Activated T-helper 17 cell treated with anti-CD3 and anti-CD28 coated beads, Interleukin-2, amount 50 U/mL, for 72 hours (primary cell): Measurements from ENCODE around the gene CFAP46. TPM values are rescaled to one million over a fixed set of nuclear protein-coding genes. Genes with fewer than 3 reads are reported as not detected.
"Not testable (repeated sequence)": the region's sequence is repeated elsewhere in the genome, so short reads cannot be mapped to it uniquely, and the experiment has no call there.

Experiments
- ATAC-seq: fragments of 150-1000 bp; cut with Tn5 transposase; replicated peaks from 2 replicates; pipeline ENCODE4 v1.10.0; 2021; ENCODE audit warnings: mild to moderate bottlenecking, moderate library complexity
- H3K27ac Mint-ChIP-seq: one replicate; pipeline ENCODE4 v1.8.0; 2022; ENCODE audit warnings: mixed read lengths
- H3K27me3 Mint-ChIP-seq: one replicate; pipeline ENCODE4 v1.8.0; 2022; ENCODE audit warnings: mixed read lengths
- H3K36me3 Mint-ChIP-seq: one replicate; pipeline ENCODE4 v1.8.0; 2022; ENCODE audit warnings: low read depth, mild to moderate bottlenecking, mixed read lengths
- H3K4me1 Mint-ChIP-seq: one replicate; pipeline ENCODE4 v1.8.0; 2022; ENCODE audit warnings: mixed read lengths
- H3K4me3 Mint-ChIP-seq: one replicate; pipeline ENCODE4 v1.8.0; 2022; ENCODE audit warnings: mild to moderate bottlenecking, mixed read lengths
- H3K9me3 Mint-ChIP-seq: one replicate; pipeline ENCODE4 v1.8.0; 2022; ENCODE audit warnings: mixed read lengths
- total RNA-seq, 2 donors: library from RNA; stranded (reverse); gene quantifications; one replicate each; pipeline ENCODE4 v1.2.3, GENCODE V29; 2022

CFAP46 gene
- total RNA-seq, 2 donors from 2014 or later, result not detected

DNA sequence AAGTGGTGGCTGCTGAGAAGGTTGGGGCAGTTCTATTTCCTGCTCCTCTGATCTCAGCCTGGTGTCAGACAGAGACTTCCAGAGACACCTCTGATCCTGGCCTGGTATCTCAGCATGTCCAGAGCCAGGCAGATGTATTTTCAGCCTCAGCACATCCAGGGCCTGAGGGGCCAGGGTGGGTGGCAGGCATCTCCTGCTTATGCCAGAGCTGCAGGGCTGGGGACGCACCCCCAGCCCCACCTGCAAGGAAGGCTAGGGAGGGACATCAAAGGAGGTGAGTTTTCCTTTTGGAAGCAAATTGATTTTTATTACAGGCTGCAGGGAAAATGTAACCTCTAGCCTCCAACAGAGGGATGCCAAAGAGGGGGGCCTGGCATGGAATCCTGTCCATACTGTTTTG, 36.7 kb downstream of the CFAP46 start:
- Mint-ChIP-seq H3K9me3 (no peaks in the 10 kb centered on the region), H3K4me3 (no peak overlapping the region), H3K27ac (no peak overlapping the region), H3K27me3 (peaks cover 20% of the 10 kb centered on the region), H3K4me1 (peaks cover 9% of the 10 kb centered on the region), H3K36me3 (no peaks in the 10 kb centered on the region)
- no peak for ATAC-seq

DNA sequence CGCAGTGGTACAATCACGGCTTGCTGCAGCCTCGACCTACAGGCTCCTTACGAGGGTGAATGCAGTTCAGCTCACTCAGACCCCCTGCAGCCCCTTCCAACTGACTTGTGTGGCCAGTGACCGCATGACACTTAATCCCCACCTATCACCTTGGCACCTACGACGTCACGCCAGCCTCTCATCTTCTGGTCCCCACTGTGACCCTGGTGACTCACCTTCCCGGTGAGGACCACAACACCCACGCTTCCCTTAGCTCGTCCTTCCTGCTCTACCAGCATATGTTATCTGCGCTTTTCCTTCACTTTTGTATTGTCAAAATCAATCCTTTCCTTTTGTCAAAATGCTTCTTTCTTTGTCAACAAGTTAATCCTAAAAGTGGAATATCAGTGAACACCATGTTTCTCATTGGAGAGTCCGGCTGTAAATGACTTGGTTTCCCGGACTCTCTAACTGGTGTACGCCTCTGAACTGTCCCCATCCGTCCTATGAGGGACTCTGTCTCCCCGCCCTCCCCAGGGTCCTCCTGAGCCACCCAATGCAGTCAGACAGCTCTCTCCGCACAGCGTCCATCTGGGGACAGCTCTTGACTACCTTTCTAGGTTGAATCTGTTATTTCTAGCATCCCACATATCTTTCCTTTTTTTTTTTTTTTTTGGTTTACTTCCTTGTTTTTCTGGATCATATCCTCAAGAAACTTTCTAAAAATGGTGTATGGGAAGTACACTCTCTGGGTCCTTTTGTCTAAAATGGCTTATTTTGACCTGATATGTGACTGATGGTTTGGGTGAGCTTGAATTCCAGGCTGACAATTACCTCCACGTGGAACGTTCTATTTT, 37.3 kb downstream of the CFAP46 start:
- Mint-ChIP-seq H3K27ac (no peak overlapping the region), H3K4me1 (peaks cover 9% of the 10 kb centered on the region), H3K9me3 (no peaks in the 10 kb centered on the region), H3K4me3 (peak overlapping the region; percentile 30), H3K36me3 (no peaks in the 10 kb centered on the region), H3K27me3 (peaks cover 18% of the 10 kb centered on the region)
- ATAC-seq, result peak; percentile 95

DNA sequence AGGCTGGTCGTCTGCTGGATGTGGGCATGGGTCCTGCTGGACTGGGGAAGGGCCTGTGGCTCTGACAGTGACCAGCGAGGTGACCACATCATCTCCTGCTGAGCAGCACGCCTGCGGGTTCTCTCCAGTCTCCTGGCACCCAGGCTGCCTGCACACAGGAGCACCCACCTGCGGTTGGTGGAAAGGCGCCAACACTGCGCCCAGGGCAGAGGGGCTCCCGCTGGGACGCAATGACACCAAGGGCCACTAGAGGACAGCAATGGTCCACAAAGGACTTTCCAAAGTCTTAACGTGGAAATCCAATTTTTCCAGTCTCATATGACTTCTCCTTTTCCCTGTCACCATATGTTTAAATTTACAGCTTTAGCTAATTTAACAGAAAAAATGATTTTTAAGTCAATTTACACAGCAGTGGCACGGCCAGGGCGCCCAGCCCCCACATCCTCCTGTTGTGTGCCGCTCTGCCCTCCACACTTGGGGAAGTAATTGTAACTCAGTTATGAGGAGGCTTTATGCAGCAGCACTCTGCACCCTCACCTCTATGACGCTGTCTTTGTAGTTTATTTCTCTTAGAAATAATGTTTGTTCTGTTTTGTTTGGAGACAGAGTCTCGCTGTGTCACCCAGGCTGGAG, 38.1 kb downstream of the CFAP46 start:
- Mint-ChIP-seq H3K27ac (no peak overlapping the region), H3K4me3 (peak overlapping the region; percentile 30), H3K4me1 (peaks cover 9% of the 10 kb centered on the region), H3K9me3 (no peaks in the 10 kb centered on the region), H3K36me3 (no peaks in the 10 kb centered on the region), H3K27me3 (peaks cover 18% of the 10 kb centered on the region)
- peak; percentile 61 for ATAC-seq

DNA sequence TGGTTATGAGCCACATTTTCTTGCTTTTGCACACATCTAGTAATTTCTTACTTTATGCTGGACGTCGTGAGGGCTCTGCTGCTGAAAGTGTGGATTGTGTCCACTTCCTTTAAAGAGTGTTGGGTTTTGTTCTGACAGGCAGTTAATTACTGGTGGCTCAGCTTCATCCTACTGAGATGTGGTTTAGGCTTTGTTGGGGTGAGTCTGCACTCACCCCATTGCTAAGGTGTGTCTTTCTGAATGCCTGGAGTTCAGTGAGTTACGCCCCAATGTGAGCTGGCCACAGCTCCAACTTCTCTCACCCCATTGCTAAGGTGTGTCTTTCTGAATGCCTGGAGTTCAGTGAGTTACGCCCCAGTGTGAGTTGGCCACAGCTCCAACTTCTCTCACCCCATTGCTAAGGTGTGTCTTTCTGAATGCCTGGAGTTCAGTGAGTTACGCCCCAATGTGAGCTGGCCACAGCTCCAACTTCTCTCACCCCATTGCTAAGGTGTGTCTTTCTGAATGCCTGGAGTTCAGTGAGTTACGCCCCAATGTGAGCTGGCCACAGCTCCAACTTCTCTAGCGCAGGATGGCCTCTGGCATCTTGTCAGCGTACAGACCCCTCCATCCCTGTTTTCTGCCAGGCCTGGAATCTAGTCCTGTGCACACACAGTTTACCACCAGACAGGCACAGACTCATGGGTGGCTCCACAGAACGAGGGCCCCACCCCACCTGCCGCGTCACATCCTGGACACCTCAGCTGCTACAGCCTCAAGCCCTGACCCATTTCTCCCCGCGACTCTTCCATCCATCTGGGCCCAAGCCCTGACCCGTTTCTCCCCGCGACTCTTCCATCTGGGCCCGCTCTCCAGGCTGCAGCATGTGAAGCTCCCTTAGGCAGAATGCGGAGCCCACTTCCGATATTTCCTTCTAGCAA, 39.5 kb downstream of the CFAP46 start:
- H3K27ac Mint-ChIP-seq, H3K4me1 Mint-ChIP-seq, ATAC-seq, H3K4me3 Mint-ChIP-seq, H3K9me3 Mint-ChIP-seq, H3K36me3 Mint-ChIP-seq: not testable (repeated sequence)
- peaks cover 18% of the 10 kb centered on the region for H3K27me3 Mint-ChIP-seq

DNA sequence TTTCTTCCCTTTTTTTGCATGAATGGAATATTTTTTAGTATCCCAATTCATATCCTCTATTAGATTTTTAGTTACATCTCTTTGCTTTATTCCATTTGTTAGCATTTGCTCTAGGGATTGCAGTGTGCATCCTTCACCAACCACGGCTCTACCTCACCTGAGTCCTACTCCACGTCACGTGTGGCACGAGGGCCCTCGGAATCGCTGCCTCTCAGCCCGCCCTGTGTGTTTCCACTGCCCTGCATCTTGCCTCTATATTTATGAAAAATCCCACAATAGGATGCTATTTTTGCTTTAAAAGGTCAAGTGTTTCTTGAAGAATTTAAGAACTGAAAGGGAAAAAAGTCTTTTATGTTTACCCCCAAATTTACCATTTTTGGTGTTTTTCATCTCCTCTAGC, 41.0 kb downstream of the CFAP46 start:
- Mint-ChIP-seq H3K4me3 (no peak overlapping the region), H3K27ac (no peak overlapping the region), H3K9me3 (no peaks in the 10 kb centered on the region), H3K27me3 (peaks cover 18% of the 10 kb centered on the region), H3K36me3 (no peaks in the 10 kb centered on the region), H3K4me1 (peaks cover 9% of the 10 kb centered on the region)
- no peak for ATAC-seq

DNA sequence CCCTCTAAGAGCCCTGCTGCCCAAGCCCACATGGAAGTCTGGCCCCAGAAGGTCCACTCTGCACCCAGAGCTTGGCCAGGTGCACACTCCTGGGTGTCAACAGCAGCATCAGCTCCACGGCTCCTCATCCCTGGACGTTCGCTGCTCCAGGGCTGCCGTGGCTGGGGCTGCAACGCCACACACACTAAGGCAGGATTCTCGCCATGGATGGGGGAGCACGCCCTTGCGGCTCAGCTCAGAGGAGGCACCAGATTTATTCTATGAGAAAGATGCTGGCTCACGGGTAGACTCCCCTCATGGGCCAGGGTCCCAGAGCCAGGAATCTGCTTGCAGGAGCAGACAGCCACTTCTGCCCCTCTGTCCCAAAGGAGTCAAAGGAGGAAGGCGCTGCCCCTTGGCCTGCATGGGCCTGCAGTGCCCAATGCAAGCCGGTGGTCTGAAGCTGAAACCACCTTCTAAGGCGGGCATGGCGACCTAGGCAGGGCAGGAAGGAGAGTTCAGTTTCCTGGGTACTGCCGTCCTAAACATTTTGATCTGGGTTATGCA, 42.1 kb downstream of the CFAP46 start:
- H3K27ac Mint-ChIP-seq, result no peak overlapping the region
- H3K4me3 Mint-ChIP-seq, result no peak overlapping the region
- peaks cover 9% of the 10 kb centered on the region for H3K4me1 Mint-ChIP-seq
- H3K27me3 Mint-ChIP-seq, result peaks cover 18% of the 10 kb centered on the region
- ATAC-seq, result no peak
- no peaks in the 10 kb centered on the region for H3K36me3 Mint-ChIP-seq
- no peaks in the 10 kb centered on the region for H3K9me3 Mint-ChIP-seq

DNA sequence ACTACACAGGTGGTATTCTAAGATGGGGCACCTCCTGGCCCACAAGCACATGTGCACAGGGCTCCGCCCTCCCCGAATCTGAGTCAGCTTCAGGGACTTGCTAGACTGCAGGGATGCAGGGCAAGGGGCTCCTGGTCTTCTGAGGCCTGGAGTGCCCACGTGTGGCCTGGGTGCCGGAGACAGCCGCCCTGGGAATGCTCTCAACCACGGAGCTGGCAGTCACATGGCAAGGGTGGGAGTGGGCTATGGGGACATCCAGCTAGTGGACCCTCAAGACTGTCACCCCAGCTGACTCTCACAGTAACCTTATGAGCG, 42.7 kb downstream of the CFAP46 start:
- Mint-ChIP-seq H3K36me3 (no peaks in the 10 kb centered on the region), H3K27ac (no peak overlapping the region), H3K9me3 (no peaks in the 10 kb centered on the region), H3K4me3 (no peak overlapping the region), H3K27me3 (peaks cover 16% of the 10 kb centered on the region), H3K4me1 (peaks cover 4% of the 10 kb centered on the region)
- ATAC-seq, result no peak

DNA sequence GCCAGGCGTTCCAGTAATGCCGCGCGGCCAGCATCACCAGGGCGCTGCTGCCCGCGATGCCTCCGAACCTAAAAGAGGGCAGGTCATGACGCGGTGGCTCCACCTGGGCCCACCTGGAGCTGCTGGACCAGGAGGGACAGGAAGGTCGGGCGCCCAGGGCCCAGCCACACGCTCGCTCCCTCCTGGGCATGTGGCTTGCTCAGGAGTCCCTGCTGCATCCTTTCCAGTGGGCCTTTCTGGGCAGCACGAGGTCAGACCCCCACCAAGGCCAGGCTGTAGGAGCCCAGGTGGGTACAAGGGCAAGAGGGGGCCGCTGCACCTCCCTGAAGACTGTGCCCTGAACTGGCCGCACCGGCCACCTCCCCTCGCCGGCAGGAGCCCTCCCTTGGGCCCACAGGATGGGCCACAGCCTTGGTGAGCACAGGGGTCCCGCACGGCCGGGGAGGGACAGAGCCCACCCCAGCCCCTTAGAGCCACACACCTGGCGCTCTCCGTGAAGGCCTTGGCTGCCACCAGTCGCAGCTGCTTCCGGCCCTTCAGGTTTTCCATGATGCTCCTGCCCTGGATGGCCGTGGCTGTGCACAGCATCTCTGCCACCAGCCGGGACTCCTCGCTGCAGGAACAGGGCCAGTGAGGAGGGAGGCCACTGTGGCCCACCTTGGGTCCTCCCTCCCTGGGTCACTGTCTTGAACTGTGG, 43.2 kb downstream of the CFAP46 start:
- no peak for ATAC-seq
- no peaks in the 10 kb centered on the region for H3K9me3 Mint-ChIP-seq
- no peaks in the 10 kb centered on the region for H3K36me3 Mint-ChIP-seq
- no peak overlapping the region for H3K4me3 Mint-ChIP-seq
- H3K27me3 Mint-ChIP-seq, result peaks cover 19% of the 10 kb centered on the region
- H3K27ac Mint-ChIP-seq, result no peak overlapping the region
- H3K4me1 Mint-ChIP-seq, result no peaks in the 10 kb centered on the region

DNA sequence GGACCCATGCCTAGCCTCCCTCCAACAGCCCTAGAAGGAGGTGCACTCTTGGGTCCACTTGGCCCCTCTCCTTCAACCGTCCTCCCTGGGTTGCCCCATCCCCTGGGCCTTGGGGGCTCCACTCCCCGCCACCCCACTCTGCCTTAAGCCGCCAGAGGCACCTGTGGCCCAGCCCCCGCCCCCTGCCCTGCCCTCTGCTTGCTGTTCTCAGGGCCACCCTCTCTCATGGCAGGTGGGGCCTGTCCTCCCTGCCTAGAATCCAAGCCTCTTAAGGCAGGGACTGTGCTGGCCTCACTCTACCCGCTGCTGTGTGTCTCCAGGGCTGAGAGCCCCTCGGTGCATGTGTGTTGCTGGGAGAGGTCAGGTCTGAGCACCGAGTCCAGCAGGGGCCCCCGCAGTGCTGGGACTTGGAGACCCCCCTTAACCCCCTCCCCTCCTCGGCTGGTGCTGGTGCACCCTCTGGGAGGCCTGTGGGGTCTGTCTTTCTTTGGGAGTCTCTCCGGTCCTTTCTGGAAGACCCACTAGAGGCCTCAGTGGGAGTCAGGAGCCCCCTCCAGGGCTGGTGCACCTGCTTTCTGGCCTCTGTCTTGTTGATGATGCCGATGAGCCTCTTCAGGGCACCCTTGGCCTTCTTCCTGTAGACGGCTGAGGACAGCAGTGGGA, 43.8 kb downstream of the CFAP46 start:
- ATAC-seq, result no peak
- Mint-ChIP-seq H3K27me3 (peaks cover 25% of the 10 kb centered on the region), H3K36me3 (no peaks in the 10 kb centered on the region), H3K27ac (no peak overlapping the region), H3K4me1 (no peaks in the 10 kb centered on the region), H3K9me3 (no peaks in the 10 kb centered on the region), H3K4me3 (no peak overlapping the region)

DNA sequence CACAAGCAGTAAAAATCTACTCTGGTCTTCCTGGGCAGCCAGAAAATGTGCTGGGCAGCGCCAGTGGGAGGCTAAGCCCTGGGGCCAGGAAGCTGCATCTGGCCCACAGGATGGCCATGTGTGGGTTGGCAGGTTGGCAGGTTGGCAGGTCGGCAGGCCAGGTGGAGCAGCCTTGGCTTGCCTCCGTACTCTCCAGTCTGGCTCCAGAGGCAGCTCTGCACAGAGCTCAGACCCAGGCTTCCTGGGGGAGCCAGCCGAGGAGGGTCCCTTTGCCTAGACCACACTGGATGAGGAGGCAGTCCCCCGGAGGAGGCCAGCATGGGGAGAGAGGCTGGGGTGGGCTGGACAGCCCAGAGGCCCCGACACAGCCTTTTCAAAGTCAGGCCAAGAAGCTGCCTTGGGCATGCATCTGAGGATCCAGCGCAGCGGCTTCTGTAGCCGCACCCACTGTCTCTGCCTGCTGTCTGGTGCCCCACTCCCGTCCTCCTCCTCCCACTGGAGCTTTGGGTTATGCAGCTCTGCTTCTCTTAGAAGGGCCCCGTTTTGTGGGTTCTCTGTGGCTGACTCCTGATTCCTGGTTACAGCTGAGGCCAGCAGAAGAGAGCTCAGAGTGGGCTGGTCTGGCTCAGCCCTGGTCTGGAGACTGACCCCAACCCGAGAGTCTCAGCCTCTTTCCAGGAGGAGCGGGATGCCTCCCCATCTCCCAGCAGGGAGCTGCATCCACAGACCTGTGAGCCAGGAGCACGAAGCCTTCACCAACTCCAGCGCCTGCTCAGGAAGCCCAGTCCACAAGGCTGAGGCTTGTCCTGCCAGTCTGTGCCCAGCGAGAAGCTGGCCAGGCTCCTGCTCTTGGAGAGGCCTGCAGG, 44.6 kb downstream of the CFAP46 start:
- Mint-ChIP-seq H3K4me1 (no peaks in the 10 kb centered on the region), H3K4me3 (no peak overlapping the region), H3K27ac (no peak overlapping the region), H3K9me3 (no peaks in the 10 kb centered on the region), H3K27me3 (peaks cover 30% of the 10 kb centered on the region), H3K36me3 (no peaks in the 10 kb centered on the region)
- ATAC-seq, result no peak

DNA sequence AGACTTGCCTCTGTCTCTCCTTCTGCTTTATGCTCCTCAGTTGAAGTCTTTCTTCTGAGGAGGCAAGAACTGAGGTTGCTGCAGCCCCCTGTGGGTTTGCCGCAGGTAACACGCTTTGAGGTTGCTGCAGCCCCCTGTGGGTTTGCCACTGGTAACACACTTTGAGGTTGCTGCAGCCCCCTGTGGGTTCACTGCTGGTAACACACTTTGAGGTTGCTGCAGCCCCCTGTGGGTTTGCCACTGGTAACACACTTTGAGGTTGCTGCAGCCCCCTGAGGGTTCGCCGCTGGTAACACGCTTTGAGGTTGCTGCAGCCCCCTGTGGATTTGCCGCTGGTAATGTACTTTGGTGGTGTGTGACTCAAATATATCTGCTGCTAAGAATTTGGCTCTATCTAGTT, 48.6 kb downstream of the CFAP46 start:
- H3K36me3 Mint-ChIP-seq, ATAC-seq, H3K9me3 Mint-ChIP-seq, H3K4me3 Mint-ChIP-seq, H3K27ac Mint-ChIP-seq, H3K4me1 Mint-ChIP-seq: not testable (repeated sequence)
- peaks cover 29% of the 10 kb centered on the region for H3K27me3 Mint-ChIP-seq

DNA sequence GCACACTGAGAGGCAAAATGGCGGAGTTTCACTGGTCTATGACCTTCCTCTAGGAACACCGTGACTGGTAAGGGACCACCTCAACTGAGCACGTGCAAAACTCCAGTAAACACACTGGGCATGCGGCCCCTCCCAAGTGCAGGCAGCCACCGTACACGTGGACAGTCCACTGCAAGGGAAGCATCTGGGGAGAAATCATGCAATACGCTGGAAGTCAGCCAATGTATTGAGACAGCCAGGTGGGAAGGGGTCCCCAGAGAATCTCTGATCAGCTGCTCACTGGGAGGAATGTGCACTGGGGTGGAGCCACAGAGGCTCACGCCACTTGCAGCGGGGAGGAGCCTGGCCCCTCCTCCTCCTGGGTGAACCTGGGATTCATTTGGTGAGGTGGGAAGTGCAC, 49.3 kb downstream of the CFAP46 start:
- Mint-ChIP-seq H3K9me3 (no peaks in the 10 kb centered on the region), H3K27ac (no peak overlapping the region)

DNA sequence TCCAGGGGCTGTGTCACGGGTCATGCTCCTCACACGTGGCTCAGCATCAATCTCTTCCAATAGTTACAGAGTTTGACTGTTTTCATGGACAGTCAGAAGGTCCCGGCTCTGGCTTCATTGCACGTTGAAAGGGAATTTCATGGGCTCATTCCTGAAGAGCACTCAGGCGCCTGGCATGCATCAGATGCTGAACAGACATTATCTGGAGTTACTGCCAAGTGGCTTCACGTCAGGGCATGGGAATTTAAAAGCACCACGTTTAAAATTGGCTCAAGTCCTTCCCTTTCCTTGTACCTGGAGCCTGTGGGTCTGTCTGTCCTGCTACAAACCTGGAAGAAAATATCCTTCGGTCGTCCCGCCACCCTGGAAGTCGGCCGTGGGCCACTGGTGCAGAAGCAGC, 50.4 kb downstream of the CFAP46 start:
- H3K4me1 Mint-ChIP-seq, result no peaks in the 10 kb centered on the region

More for the DNA sequence above, 49.3 kb downstream of the CFAP46 start:
- no peaks in the 10 kb centered on the region for H3K4me1 Mint-ChIP-seq
- H3K36me3 Mint-ChIP-seq, result no peaks in the 10 kb centered on the region
- H3K27me3 Mint-ChIP-seq, result peaks cover 29% of the 10 kb centered on the region
- no peak for ATAC-seq
- no peak overlapping the region for H3K4me3 Mint-ChIP-seq

More for the DNA sequence above, 50.4 kb downstream of the CFAP46 start:
- H3K27me3 Mint-ChIP-seq, result peaks cover 29% of the 10 kb centered on the region
- H3K36me3 Mint-ChIP-seq, result no peaks in the 10 kb centered on the region
- no peaks in the 10 kb centered on the region for H3K9me3 Mint-ChIP-seq
- ATAC-seq, result no peak
- H3K27ac Mint-ChIP-seq, result no peak overlapping the region
- H3K4me3 Mint-ChIP-seq, result no peak overlapping the region
